ENCODE results near the gene CNTNAP2.

The CNTNAP2 gene

GRCh38 chr7:147903536-147904218, 1787.1 kb downstream of the CNTNAP2 start:
- DNase-seq: no peak

DNA sequence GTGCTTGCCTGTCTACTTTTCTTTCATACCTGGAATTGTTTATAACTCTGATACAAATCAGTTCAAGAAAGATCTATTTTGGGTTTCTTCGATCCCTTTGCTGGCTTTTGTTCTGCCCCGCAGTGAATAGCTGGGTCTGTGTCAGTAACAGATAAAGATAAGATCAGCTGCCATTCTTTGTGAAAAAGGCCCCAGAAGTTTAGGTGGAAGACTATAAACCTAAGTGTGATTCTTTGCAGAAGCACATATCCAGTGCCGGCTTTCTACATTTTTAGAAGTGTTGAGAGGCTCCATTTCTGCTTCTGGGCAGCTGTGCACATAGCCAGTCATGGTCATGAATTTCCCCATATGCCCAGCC, 1787.6 kb downstream of the CNTNAP2 start:
- no peak for DNase-seq

DNA sequence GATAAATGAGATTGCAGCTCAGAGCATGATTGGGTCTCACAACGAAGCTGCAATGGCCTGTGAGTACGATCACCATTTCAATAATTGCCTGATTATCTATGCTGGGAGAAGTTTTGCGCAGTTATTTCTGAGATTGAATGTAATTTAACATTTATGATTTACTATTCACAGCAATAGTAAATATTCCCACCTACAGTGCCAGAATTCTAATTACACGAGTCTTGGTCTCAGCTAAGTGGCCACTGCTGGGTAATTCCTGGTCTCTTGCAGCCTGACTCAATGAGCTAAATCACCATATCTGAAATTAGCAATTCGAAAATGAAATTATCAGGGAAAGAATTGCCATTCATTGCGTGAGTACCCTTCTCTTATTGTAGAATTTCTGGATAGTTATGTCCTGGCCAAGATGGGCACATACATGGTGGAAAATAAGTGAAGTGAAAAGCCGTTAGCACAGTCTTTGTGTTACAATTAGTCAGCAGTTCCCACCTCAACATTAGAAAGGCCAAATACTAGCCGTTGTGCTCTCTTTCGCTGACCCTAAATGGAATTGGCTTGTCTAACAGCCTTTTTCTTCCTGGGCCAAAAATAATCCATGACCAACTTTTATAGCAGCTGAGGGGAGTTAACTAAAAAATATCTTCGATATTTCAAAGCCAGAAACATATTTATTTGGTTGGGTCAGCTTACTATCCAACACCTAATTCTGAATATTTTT, 1793.0 kb downstream of the CNTNAP2 start:
- DNase-seq: no peak

GRCh38 chr7:147911201-147911601, 1794.6 kb downstream of the CNTNAP2 start:
- no peak for DNase-seq

GRCh38 chr7:147912291-147912690, 1795.7 kb downstream of the CNTNAP2 start:
- DNase-seq: no peak

- DNase-seq: no peak
Observed at GRCh38 chr7:147912946-147913638, 1796.5 kb downstream of the CNTNAP2 start.

- no peak for DNase-seq
Observed at GRCh38 chr7:147915781-147916180, 1799.2 kb downstream of the CNTNAP2 start.

GRCh38 chr7:147916573-147916972, 1800.0 kb downstream of the CNTNAP2 start:
- no peak for DNase-seq

- DNase-seq: no peak
Observed at GRCh38 chr7:147923841-147924240, 1807.2 kb downstream of the CNTNAP2 start.

DNA sequence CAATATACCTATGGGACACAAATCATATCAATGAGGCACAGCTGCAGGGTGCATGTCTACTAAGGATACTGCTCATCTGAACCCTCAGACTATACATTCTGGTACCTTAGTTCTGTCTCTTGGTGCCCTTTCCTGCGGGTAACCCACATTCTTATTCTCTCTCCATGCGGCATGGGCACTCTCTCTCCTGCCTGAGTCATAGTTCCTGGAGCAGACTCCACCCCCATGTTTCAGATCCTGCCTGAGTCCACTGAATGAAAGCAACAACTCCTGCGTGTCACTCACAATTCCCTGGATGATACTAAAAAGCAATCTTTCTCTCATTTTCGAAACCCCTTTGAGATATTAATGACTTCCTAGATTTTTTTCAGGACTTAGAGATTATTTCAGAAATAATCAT, 1820.8 kb downstream of the CNTNAP2 start:
- DNase-seq: no peak

DNA sequence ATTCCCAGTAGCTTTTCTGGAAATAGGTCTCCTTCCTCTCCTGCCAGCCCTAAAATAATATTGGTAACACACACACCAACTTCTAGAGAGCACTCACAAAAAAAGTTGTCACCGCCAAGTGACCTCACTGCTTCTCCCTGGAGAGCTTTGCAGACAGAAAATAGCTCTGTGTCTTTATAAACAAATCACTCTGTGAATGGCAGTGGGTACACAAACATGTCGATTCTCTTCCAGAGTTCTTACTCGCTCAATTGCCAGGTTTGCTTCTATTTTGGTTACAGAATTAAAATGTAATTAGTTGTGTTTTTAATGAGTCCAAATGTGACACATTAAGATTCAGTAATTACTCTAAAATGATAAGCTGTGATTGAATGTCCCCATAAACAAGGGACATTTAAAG, 1824.8 kb downstream of the CNTNAP2 start:
- no peak for DNase-seq

DNA sequence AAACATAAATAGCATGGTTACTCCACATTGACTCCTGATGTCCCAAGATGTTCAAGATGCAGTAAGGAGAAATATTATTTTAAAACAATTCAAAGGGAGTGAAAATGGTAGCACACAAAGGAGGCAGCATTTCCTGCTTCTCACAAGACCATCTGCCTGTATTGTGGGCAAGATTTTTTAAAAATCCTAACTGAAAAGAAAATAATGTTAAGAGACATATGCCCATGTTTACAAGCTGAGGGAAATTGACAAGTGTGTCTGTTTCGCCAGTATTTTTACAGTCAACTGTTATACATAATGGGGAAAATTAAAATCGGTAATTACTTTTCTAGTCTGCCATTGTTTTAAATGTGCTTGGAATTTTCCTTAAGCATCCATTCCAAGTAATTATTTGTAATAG, 1827.7 kb downstream of the CNTNAP2 start:
- DNase-seq: no peak

DNA sequence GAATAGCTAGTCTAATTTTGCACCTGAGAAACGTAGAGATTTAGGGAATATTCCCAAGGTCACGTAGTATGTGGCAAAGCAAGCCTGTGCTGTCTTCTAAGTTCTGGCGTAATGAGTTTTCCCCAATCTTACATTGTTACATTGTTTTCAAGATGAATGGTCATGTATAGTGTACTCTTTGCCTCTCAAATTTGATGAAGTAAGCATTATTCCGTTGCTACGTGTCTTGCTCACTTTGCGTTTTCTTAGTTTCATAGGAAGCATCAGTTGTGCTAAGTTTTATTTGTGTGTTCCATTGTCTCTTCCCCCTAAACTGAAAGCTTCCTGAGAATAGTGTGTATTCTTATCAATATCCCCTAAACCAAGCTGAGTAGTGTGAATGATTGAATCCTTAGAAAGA, 1836.3 kb downstream of the CNTNAP2 start:
- DNase-seq: no peak

GRCh38 chr7:147968046-147968610, 1851.5 kb downstream of the CNTNAP2 start:
- no peak for DNase-seq

DNA sequence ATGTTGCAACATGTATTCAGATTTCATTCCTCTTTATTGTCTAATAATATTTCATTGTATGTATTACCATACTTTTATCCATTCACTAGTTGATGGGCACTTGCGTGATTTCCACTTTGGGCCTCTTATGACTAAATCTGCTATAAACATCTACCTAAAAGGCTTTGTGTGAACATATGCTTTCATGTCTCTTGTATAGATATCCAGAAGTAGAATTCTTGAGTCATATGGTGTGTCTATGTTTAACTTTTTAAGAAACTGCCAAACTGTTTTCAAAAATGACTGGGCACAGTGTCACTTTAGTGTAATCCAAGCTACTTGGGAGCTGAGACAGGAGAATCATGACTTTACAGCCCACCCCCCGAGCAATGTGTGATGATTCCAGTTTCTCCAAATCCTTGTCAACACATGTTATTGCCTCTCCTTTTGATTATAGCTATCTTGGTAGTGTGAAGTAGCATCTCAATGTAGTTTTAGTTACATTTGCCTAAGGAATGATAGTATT, 1855.1 kb downstream of the CNTNAP2 start:
- no peak for DNase-seq

GRCh38 chr7:147978201-147978600, 1861.6 kb downstream of the CNTNAP2 start:
- DNase-seq: no peak

DNA sequence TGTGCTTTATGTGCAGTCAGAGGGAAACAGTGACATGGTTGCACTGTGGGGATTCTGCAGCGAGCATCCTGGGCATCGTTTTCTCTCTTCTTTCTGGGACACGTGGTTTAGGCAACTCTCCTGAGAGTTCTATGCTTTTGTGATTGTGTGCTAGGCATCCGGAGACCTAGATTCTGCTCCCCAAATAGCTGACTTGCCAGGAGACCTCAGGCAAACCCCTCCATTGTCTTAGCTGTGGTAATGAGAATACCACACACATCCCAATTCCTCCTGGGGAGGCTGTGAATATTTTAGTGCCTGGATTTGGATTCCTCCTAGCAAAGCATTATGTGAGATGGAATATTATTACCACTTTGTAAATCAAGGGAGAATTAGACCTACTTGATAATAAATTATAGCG, 1862.0 kb downstream of the CNTNAP2 start:
- no peak for DNase-seq

GRCh38 chr7:147980826-147981813, 1864.5 kb downstream of the CNTNAP2 start:
- no peak for DNase-seq

- DNase-seq: no peak
Observed at GRCh38 chr7:147982307-147982706, 1865.7 kb downstream of the CNTNAP2 start.

DNA sequence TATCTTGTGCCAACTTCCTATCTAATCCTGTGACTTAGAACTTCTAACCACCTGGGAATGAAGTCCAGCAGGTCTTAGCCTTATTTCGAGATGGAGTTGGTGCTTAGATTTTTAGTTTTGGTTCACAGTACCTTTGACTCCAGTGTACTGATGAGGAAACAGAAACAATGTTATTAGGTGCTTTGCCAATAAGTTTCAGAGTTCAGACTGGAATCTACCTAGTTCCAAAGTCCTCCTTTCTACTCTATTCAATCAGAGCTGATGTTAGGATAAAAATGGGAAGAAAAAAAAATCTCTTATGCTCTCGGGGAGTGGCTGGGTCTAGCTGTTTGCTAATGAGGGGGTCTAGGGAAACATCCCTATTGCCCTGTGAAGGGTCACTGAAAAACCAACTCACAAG, 1867.7 kb downstream of the CNTNAP2 start:
- DNase-seq: no peak

- DNase-seq: no peak
Observed at GRCh38 chr7:147990079-147990478, 1873.5 kb downstream of the CNTNAP2 start.

- no peak for DNase-seq
Observed at GRCh38 chr7:147990942-147991341, 1874.3 kb downstream of the CNTNAP2 start.
